Measurements from ENCODE around the gene RNF38.

RNF38 gene

DNA sequence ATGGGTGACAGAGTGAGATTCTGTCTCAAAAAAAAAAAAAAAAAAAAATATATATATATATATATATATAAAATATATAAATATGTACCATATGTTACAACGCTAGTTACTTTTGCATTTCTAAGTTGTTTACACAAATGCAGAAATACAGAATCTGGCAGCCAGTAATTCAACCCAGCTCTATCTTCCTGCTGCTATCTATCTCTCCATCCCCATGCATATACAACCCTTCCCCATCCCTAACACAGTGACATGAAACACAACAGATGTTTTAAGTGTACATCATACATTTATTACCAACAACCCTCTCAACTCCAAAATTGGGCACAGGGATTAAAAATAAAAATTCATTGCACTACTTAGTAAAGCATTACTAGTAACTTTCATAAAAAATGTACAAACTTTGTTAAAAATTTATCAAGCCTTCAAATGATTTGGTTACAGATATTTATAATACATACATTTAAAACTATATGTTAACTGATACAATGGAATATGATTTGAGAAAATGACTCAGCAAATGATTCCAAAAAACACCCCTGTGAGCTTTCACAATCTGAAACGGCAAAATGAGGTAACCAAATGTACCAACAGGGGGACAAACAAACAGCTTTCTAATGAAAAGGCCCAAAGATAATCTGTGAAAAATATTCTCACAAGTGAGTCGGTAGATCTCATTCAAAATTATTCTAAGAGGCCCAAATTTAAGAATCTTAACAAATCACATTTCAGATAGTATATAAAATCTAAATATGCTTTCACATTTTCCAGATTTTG lies 63.8 kb downstream of the RNF38 start (continued):
- TF ChIP-seq, protein P1, sequence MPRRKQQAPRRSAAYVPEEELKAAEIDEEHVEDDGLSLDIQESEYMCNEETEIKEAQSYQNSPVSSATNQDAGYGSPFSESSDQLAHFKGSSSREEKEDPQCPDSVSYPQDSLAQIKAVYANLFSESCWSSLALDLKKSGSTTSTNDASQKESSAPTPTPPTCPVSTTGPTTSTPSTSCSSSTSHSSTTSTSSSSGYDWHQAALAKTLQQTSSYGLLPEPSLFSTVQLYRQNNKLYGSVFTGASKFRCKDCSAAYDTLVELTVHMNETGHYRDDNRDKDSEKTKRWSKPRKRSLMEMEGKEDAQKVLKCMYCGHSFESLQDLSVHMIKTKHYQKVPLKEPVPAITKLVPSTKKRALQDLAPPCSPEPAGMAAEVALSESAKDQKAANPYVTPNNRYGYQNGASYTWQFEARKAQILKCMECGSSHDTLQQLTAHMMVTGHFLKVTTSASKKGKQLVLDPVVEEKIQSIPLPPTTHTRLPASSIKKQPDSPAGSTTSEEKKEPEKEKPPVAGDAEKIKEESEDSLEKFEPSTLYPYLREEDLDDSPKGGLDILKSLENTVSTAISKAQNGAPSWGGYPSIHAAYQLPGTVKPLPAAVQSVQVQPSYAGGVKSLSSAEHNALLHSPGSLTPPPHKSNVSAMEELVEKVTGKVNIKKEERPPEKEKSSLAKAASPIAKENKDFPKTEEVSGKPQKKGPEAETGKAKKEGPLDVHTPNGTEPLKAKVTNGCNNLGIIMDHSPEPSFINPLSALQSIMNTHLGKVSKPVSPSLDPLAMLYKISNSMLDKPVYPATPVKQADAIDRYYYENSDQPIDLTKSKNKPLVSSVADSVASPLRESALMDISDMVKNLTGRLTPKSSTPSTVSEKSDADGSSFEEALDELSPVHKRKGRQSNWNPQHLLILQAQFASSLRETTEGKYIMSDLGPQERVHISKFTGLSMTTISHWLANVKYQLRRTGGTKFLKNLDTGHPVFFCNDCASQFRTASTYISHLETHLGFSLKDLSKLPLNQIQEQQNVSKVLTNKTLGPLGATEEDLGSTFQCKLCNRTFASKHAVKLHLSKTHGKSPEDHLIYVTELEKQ (tag by site-specific recombination; IDR thresholded peaks at IDR 0.05; ENCODE audit: borderline replicate concordance), result no peak
- TF ChIP-seq ZBTB7A (tag by site-specific recombination; IDR thresholded peaks at IDR 0.05; ENCODE audit: low read depth), result no peak
- no peak for TF ChIP-seq ZNF654 (tag by site-specific recombination; IDR thresholded peaks at IDR 0.05; ENCODE audit: low read depth)
- TF ChIP-seq ZNF629 (tag by site-specific recombination; IDR thresholded peaks at IDR 0.05), result no peak
- TF ChIP-seq BCL11B (tag by site-specific recombination; IDR thresholded peaks at IDR 0.05; ENCODE audit: low read depth), result no peak

DNA sequence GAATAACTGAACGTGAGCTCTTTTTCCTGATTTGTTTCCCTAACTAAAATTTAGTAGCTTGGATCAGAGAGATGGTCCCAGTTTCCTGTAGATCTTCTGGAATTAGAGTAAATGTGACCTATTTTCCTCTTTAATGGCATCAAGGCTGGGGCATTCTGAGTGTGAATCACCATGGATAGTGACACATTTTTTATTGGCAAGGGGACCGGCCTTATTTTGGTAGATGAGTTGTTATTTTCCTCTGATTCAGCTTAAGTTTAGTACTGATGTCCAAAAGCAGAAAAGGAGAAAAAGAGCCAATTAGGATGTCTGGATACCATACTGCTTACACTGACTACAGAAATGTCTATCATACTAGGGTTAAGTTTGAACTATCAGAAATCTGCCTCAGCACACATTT lies 68.1 kb downstream of the RNF38 start:
- POLR2A ChIA-PET, result no interaction called here
- Histone ChIP-seq H3K36me3 (ENCODE audit: control insufficient read depth in 2 of 2, insufficient read depth in 1 of 2, low read length in 2 of 2) (peaks cover 0 to 8% of the 10 kb centered on the region in 2 experiments; a peak in 2 of 3 replicates), H3K4me3 (ENCODE audit: low read depth, low read length) (no peak overlapping the region), H3K9me3 (ENCODE audit: control insufficient read depth, insufficient read depth, low read depth, low read length) (no peaks in the 10 kb centered on the region), H3K4me1 (ENCODE audit: control insufficient read depth, insufficient read depth, low read length) (no peaks in the 10 kb centered on the region), H3K27ac (ENCODE audit: extremely low read depth, low read depth, low read length) (no peak overlapping the region)
- CTCF ChIA-PET, result interaction anchor here (0.6 to 8.9 kb wide), 7 partner anchors 10 to 557 kb away, joined by 3 to 97 read pairs (median 3); no protein-coding TSS in a partner anchor
- TF ChIP-seq BCL11A (tag by site-specific recombination; IDR thresholded peaks at IDR 0.05; ENCODE audit: low read depth) (no peak), ZNF394 (tag by site-specific recombination; IDR thresholded peaks at IDR 0.05; ENCODE audit: borderline replicate concordance) (no peak), ZNF792 (tag by site-specific recombination; IDR thresholded peaks at IDR 0.05) (no peak), ZNF202 (tag by site-specific recombination; IDR thresholded peaks at IDR 0.05; ENCODE audit: borderline replicate concordance) (no peak), ZNF654 (tag by site-specific recombination; IDR thresholded peaks at IDR 0.05; ENCODE audit: low read depth) (no peak), ZNF404 (tag by site-specific recombination; IDR thresholded peaks at IDR 0.05) (no peak), ZNF423 (tag by site-specific recombination; IDR thresholded peaks at IDR 0.05) (no peak), ZNF157 (tag by site-specific recombination; IDR thresholded peaks at IDR 0.05) (no peak), ZSCAN23 (tag by site-specific recombination; IDR thresholded peaks at IDR 0.05) (no peak), ZNF521 (tag by site-specific recombination; IDR thresholded peaks at IDR 0.05) (no peak), ZNF777 (tag by site-specific recombination; IDR thresholded peaks at IDR 0.05; ENCODE audit: borderline replicate concordance) (no peak), SCRT2 (tag by site-specific recombination; IDR thresholded peaks at IDR 0.05) (no peak), ZNF664 (tag by site-specific recombination; IDR thresholded peaks at IDR 0.05) (no peak), ZIC2 (tag by site-specific recombination; IDR thresholded peaks at IDR 0.05) (no peak), ZNF114 (tag by site-specific recombination; IDR thresholded peaks at IDR 0.05) (no peak), ZEB2 (tag by site-specific recombination; IDR thresholded peaks at IDR 0.05) (no peak), ZBTB1 (tag by site-specific recombination; IDR thresholded peaks at IDR 0.05) (no peak)
- TF ChIP-seq, protein P2, sequence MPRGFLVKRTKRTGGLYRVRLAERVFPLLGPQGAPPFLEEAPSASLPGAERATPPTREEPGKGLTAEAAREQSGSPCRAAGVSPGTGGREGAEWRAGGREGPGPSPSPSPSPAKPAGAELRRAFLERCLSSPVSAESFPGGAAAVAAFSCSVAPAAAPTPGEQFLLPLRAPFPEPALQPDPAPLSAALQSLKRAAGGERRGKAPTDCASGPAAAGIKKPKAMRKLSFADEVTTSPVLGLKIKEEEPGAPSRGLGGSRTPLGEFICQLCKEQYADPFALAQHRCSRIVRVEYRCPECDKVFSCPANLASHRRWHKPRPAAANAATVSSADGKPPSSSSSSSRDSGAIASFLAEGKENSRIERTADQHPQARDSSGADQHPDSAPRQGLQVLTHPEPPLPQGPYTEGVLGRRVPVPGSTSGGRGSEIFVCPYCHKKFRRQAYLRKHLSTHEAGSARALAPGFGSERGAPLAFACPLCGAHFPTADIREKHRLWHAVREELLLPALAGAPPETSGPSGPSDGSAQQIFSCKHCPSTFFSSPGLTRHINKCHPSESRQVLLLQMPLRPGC (tag by site-specific recombination; IDR thresholded peaks at IDR 0.05), result no peak
- TF ChIP-seq, protein P3, sequence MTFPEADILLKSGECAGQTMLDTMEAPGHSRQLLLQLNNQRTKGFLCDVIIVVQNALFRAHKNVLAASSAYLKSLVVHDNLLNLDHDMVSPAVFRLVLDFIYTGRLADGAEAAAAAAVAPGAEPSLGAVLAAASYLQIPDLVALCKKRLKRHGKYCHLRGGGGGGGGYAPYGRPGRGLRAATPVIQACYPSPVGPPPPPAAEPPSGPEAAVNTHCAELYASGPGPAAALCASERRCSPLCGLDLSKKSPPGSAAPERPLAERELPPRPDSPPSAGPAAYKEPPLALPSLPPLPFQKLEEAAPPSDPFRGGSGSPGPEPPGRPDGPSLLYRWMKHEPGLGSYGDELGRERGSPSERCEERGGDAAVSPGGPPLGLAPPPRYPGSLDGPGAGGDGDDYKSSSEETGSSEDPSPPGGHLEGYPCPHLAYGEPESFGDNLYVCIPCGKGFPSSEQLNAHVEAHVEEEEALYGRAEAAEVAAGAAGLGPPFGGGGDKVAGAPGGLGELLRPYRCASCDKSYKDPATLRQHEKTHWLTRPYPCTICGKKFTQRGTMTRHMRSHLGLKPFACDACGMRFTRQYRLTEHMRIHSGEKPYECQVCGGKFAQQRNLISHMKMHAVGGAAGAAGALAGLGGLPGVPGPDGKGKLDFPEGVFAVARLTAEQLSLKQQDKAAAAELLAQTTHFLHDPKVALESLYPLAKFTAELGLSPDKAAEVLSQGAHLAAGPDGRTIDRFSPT (tag by site-specific recombination; IDR thresholded peaks at IDR 0.05), result no peak

All from HEK293 (cell line).